PC-9 (cell line): ENCODE results near the gene IDNK. TPM values are rescaled to one million over a fixed set of nuclear protein-coding genes. Genes with fewer than 3 reads are reported as not detected.
A peak's percentile ranks its signal among the peaks of the same experiment; 100 is the strongest.

Experiments used
- BruUV-seq: library from RNA; stranded (reverse); fragments of 400-500 nt; replicated peaks from 2 replicates; lab custom pipeline; 2021; lab: Mats Ljungman, UMichigan
- CTCF ChIA-PET: fragments of 300-600 bp; sonication (Branson Sonifier 250); formaldehyde crosslinking; loops from one replicate; lab custom pipeline; 2022; ENCODE audit warnings: antibody characterized with exemption; lab: Charles Lee
- POLR2A ChIA-PET: fragments of 300-600 bp; sonication (Branson Sonifier 250); formaldehyde crosslinking; loops from one replicate; lab custom pipeline; 2022; ENCODE audit warnings: antibody characterized with exemption; ENCODE audit not compliant: unreplicated experiment; lab: Charles Lee
- DNase-seq, 2 experiments: peaks; one replicate each; pipeline versions ENCODE4 v3.0.0 to v3.0.0-alpha.2; 2015 to 2022; ENCODE audit warnings: mixed read lengths in 1 of 2
- H2AFZ ChIP-seq: fragments of 200-600 bp; sonication (generic); 2 replicates; pipeline ENCODE4 v1.8.1; 2017; ENCODE audit warnings: antibody characterized with exemption
- H3F3A ChIP-seq: fragments of 200-600 bp; sonication (generic); 2 replicates; pipeline ENCODE4 v1.8.1; 2017; ENCODE audit warnings: antibody characterized with exemption, mild to moderate bottlenecking, low read depth; ENCODE audit not compliant: insufficient read depth
- H3K27ac ChIP-seq: fragments of 200-600 bp; sonication (generic); 2 replicates; pipeline ENCODE4 v1.6.1; 2016; ENCODE audit warnings: mixed run types
- H3K27me3 ChIP-seq: fragments of 200-600 bp; sonication (generic); 2 replicates; pipeline ENCODE4 v1.6.1; 2016; ENCODE audit warnings: low read depth, mixed run types; ENCODE audit not compliant: insufficient read depth
- H3K36me3 ChIP-seq: fragments of 200-600 bp; sonication (generic); 2 replicates; pipeline ENCODE4 v1.6.1; 2016; ENCODE audit warnings: low read depth, mixed run types
- H3K4me1 ChIP-seq: fragments of 200-600 bp; sonication (generic); replicated peaks from 2 replicates; pipeline ENCODE4 v1.6.1; 2016; ENCODE audit warnings: mixed run types; ENCODE audit not compliant: insufficient read depth
- H3K4me2 ChIP-seq: fragments of 200-600 bp; sonication (generic); 2 replicates; pipeline ENCODE4 v1.6.1; 2017; ENCODE audit warnings: mixed run types
- H3K4me3 ChIP-seq: fragments of 200-600 bp; sonication (generic); 2 replicates; pipeline ENCODE4 v1.6.1; 2016; ENCODE audit warnings: mixed run types
- H3K79me2 ChIP-seq: fragments of 200-600 bp; sonication (generic); 2 replicates; pipeline ENCODE4 v1.6.1; 2017; ENCODE audit warnings: low read depth, mixed run types
- H3K9me2 ChIP-seq: fragments of 200-600 bp; sonication (generic); 2 replicates; pipeline ENCODE4 v1.8.1; 2017; ENCODE audit warnings: mild to moderate bottlenecking; ENCODE audit not compliant: insufficient read depth
- H3K9me3 ChIP-seq: fragments of 200-600 bp; sonication (generic); 2 replicates; pipeline ENCODE4 v1.8.1; 2016; ENCODE audit warnings: low read depth; ENCODE audit not compliant: insufficient read depth
- H4K20me1 ChIP-seq: fragments of 200-600 bp; sonication (generic); 2 replicates; pipeline ENCODE4 v1.8.1; 2017; ENCODE audit not compliant: insufficient read depth
- EZH2 ChIP-seq: fragments of 200-600 bp; sonication (generic); IDR thresholded peaks from 2 replicates; pipeline ENCODE4 v1.8.0; 2017; ENCODE audit warnings: antibody characterized with exemption, low read depth
- intact Hi-C: fragments of 100-400 bp; cut with micrococcal nuclease; formaldehyde crosslinking; loops from one replicate; pipeline ENCODE4 v1.10.0; 2022; ENCODE audit not compliant: unreplicated experiment
- total RNA-seq: library from RNA; stranded (reverse); gene quantifications from 2 replicates; pipeline ENCODE4 v1.2.3, GENCODE V29; 2021
- TF ChIP-seq, protein P1 (sequence below): fragments of 200-600 bp; sonication (generic); conservative IDR thresholded peaks from 2 replicates; pipeline ENCODE4 v1.6.1; 2017; ENCODE audit warnings: mixed run types, antibody characterized with exemption, mild to moderate bottlenecking, moderate library complexity

Gene IDNK
- total RNA-seq, 1 experiment from 2014 or later, result 1.7 TPM

DNA sequence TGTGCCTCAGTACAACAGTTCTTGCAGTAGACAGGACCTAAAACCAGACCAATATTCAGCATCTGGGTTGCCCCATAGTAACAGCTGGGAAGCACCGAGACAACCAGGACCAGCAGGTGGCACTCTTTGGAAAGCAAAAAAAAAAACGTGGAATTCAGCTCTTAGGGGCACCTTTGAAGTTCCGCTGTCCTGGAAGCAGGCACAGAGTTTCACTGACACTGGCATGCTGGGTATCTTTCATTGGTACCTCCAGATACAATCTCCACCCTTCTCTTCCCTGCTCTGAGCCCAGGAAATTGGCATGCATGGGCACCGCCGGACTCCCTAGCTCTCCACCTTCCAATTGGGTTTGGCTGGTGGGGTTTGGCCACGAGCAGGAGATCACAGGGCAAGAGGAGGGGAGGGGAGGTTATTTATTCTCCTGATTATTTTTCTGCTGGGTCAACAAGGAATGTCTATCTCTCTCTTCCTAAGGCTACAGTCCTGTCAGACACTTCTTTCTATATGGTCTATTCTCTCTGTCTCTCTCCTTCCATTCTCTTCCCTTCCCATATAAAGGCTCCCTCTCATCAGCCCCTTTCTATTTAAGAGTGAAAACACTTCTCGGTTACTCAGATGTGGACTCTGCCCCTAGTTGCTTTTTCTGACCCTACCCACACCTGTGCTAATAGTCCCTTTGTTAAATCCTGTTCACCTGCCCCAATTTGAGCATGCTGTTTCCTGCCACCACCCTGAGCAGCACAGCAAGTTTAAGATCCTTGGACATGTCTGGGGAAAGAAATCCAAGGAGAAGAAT is 1.9 kb upstream of the IDNK start:
- Histone ChIP-seq H3K4me2 (no peak overlapping the region), H4K20me1 (no peaks in the 10 kb centered on the region), H3F3A (peaks cover 15% of the 10 kb centered on the region), H3K4me3 (no peak overlapping the region), H3K36me3 (no peaks in the 10 kb centered on the region), H3K27me3 (no peaks in the 10 kb centered on the region), H3K79me2 (no peaks in the 10 kb centered on the region), H3K9me2 (no peaks in the 10 kb centered on the region), H3K4me1 (peaks cover 9% of the 10 kb centered on the region), H2AFZ (no peak overlapping the region; the same call in 1 of the 2 replicates), H3K9me3 (no peaks in the 10 kb centered on the region), H3K27ac (no peak overlapping the region)
- no peak for TF ChIP-seq EZH2
- TF ChIP-seq, protein P1, sequence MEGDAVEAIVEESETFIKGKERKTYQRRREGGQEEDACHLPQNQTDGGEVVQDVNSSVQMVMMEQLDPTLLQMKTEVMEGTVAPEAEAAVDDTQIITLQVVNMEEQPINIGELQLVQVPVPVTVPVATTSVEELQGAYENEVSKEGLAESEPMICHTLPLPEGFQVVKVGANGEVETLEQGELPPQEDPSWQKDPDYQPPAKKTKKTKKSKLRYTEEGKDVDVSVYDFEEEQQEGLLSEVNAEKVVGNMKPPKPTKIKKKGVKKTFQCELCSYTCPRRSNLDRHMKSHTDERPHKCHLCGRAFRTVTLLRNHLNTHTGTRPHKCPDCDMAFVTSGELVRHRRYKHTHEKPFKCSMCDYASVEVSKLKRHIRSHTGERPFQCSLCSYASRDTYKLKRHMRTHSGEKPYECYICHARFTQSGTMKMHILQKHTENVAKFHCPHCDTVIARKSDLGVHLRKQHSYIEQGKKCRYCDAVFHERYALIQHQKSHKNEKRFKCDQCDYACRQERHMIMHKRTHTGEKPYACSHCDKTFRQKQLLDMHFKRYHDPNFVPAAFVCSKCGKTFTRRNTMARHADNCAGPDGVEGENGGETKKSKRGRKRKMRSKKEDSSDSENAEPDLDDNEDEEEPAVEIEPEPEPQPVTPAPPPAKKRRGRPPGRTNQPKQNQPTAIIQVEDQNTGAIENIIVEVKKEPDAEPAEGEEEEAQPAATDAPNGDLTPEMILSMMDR, result peak; percentile 67
- intact Hi-C loops, result loop anchor here (5.0 kb wide), 1 partner anchor 301 kb away; the partner anchor contains the start of gene KIF27
- no TSS peak for BruUV-seq
- ChIA-PET POLR2A (no interaction called here), CTCF (interaction anchor here (0.6 to 1.2 kb wide), 4 partner anchors 43 to 854 kb away, joined by 4 to 7 read pairs (median 6); no protein-coding TSS in a partner anchor)
- DNase-seq, result peak in 1 of 2 experiments; percentile 33

DNA sequence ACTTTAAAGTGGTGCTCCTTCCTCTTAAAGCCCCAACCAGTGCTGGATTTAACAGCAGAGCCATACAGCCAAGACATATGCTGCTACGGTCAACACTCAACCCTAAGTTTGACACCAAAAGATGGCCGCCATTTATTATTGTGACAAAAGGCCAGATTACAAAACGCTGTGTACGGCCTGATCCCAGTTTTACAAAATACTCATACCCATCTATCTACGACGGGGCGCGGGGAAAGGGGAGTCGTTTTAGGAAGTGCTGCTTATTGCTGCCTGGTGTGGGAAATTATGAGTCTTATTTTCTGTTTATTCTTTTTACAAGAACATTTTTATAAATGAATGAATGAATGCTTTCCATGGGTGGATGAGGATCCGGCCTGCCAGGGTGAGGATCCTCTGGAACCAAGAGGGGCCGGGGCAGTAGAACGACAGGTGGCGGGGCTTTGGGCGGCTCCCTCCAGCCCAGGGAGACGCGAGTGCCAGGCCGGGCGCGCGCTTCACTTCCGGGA is 457 bp upstream of the IDNK start:
- ChIA-PET CTCF (interaction anchor here (0.7 kb wide), 2 partner anchors 26 to 85 kb away, joined by 4 to 6 read pairs; no protein-coding TSS in a partner anchor), POLR2A (no interaction called here)
- peak overlapping the region; percentile 79 for H3K4me2 ChIP-seq
- no peaks in the 10 kb centered on the region for H3K9me3 ChIP-seq
- no peaks in the 10 kb centered on the region for H3K9me2 ChIP-seq
- intact Hi-C loops, result loop anchor here (5.0 kb wide), 1 partner anchor 300 kb away; the partner anchor contains the start of gene KIF27
- H3K27ac ChIP-seq, result no peak overlapping the region
- DNase-seq, result no peak
- no TSS peak for BruUV-seq
- TF ChIP-seq, protein P1, result no peak
- TF ChIP-seq EZH2, result no peak
- H2AFZ ChIP-seq, result peak overlapping the region; percentile 93
- H3K36me3 ChIP-seq, result no peaks in the 10 kb centered on the region
- peaks cover 15% of the 10 kb centered on the region for H3F3A ChIP-seq
- H3K79me2 ChIP-seq, result no peaks in the 10 kb centered on the region
- H3K4me3 ChIP-seq, result peak overlapping the region; percentile 86
- H4K20me1 ChIP-seq, result no peaks in the 10 kb centered on the region
- peaks cover 9% of the 10 kb centered on the region for H3K4me1 ChIP-seq
- no peaks in the 10 kb centered on the region for H3K27me3 ChIP-seq

DNA sequence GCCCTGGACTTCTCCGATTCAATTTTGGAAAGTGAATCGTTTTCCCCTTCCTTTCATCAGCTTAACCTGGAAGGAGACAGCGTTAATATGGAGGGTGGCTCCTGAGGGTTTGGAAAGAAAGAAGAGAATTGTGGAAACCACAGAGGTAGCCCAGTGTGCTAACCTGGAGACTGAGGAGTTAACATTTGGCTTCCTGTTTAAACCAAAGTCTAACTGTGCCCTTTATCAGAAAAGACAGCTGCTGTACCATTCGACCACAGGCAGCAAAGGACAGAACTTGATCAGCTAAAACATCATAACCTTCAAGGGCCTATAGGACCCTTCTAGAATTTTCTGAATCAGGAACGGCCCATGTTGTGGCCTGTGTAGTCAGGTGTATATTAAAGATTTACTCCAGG is 735 bp downstream of the IDNK start:
- H2AFZ ChIP-seq, result peak overlapping the region; percentile 93
- H3K4me3 ChIP-seq, result peak overlapping the region; percentile 86
- peaks cover 9% of the 10 kb centered on the region for H3K4me1 ChIP-seq
- H3K27me3 ChIP-seq, result no peaks in the 10 kb centered on the region
- TF ChIP-seq EZH2, result no peak
- TF ChIP-seq, protein P1, result no peak
- peaks cover 15% of the 10 kb centered on the region for H3F3A ChIP-seq
- H3K9me3 ChIP-seq, result no peaks in the 10 kb centered on the region
- peak in 1 of 2 experiments; percentile 34 for DNase-seq
- H3K36me3 ChIP-seq, result no peaks in the 10 kb centered on the region
- no TSS peak for BruUV-seq
- POLR2A ChIA-PET, result no interaction called here
- peak overlapping the region; percentile 25; the same call in 1 of the 2 replicates for H3K27ac ChIP-seq
- H3K79me2 ChIP-seq, result no peaks in the 10 kb centered on the region
- no peaks in the 10 kb centered on the region for H3K9me2 ChIP-seq
- no peaks in the 10 kb centered on the region for H4K20me1 ChIP-seq
- intact Hi-C loops, result loop anchor here (5.0 kb wide), 1 partner anchor 299 kb away; the partner anchor contains the start of gene KIF27
- peak overlapping the region; percentile 79 for H3K4me2 ChIP-seq
- CTCF ChIA-PET, result interaction anchor here (0.6 kb wide), 2 partner anchors 282 to 285 kb away, joined by 3 to 4 read pairs; no protein-coding TSS in a partner anchor
